Epithelial cell of prostate (primary cell): Measurements from ENCODE around the gene ZNF878.

ENCODE experiments used
- DNase-seq: peaks from one replicate; pipeline ENCODE4 v3.0.0-alpha.2; 2011; ENCODE audit warnings: low read depth, low spot score
- H3K27ac ChIP-seq: fragments of 450-650 bp; 2 replicates; pipeline ENCODE4 v1.5.1; 2017; ENCODE audit warnings: mild to moderate bottlenecking

ZNF878 gene

DNA sequence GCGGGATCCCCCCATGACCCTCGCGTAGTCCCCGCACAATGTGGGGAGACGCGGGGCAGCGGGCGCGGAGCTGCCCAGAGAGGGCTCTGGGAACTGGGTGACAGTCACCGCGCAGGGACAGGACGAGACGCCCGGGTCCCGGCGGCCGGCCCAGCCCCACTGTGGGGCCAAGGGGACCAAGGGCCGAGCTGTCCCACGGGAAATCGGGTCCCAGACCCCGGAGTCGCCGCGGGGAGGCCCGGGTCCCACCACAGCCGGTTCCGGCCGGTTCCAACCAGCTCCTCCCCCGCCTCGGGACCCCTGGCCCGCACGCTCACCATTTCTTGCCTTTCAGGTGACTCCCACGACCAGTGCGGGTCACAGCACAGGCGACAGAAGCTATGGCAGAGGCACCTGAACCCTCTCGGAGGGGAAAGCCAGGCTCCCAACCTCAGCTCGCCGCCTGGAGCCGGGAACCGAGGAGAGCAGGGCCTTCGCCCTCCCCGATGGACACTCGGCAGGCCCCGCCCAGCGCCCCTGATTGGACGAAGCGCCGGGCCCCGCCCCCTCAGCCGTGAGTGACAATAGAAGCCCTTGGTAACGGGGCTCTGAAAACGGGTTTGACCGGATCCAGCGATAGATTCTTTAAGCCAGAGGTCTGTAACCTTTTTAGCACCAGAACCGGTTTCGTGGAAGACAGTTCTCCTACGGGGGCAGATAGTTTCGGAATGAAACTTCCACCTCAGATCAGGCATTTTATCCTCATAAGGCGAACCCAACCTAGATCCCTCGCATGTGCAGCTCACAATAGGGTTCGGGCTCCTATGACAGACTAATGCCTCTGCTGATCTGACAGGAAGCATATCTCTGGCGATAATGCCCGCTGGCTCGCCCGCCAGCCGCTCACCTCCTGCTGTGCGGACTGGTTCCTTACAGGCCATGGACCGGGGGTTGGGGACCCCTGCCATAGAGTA is 17.3 kb downstream of the ZNF878 start, which contains the start of gene ZNF433:
ZNF433 (minus strand) TSS at position 460 of the 953 bp plus-strand sequence; CDS start at position 320, 140 bp downstream.
- peak; percentile 50 for DNase-seq
- peak within 1 kb of the TSS; percentile 29 for H3K27ac ChIP-seq

DNA sequence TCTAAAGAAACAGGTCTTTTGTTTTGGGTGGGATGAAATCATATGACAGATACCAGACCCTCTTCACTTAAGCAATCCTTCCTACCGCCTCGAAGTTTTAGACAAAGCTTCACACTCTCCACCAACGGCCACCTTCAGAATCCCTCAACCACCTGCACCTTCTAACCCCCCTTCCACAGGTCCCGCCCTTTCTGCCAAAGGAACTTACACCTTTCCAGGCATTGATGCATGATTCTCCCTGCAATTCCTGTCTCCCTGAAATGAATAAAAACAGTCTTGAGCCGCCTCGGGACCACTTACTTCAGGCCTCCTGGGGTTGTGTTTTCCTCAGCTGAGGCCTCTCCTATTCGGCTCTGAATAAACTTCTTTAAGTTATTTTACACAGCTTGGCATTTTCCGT is 18.1 kb downstream of the ZNF878 start:
- DNase-seq = no peak
- no peak overlapping the region for H3K27ac ChIP-seq

DNA sequence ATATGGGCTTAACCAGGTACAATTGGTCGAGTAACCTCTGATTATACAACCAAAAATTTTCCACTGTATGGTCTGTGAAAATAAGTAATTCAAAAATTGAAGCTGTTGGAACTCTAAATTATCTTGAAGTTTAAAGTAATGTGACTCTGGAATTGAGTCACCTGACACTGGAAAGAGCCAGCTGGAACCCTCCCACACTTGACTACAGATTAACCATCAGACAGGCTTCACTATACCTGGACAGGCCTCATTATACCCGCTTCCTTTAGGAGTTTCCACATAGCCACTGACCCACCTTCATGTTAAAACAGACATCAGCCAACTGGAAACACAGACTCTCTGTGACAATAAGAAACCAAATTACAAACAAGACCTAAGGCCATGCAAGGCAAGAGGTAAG is 18.6 kb downstream of the ZNF878 start:
- DNase-seq = no peak
- H3K27ac ChIP-seq = no peak overlapping the region

DNA sequence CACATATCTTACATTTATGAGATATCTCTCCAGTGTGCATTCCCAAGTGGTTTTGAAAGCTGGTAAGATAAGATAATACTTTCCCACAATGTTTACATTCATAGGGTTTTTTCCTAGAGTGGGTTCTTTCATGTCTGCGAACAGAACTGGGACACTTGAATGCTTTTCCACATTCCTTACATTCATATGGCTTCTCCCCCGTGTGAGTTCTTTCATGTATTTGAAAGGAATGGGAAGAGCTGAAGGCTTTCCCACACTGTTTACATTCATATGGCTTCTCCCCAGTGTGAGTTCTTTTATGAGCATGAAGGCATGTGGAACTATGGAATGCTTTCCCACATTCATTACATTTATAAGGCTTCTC is 37.0 kb downstream of the ZNF878 start:
- no peak overlapping the region for H3K27ac ChIP-seq
- DNase-seq = no peak

DNA sequence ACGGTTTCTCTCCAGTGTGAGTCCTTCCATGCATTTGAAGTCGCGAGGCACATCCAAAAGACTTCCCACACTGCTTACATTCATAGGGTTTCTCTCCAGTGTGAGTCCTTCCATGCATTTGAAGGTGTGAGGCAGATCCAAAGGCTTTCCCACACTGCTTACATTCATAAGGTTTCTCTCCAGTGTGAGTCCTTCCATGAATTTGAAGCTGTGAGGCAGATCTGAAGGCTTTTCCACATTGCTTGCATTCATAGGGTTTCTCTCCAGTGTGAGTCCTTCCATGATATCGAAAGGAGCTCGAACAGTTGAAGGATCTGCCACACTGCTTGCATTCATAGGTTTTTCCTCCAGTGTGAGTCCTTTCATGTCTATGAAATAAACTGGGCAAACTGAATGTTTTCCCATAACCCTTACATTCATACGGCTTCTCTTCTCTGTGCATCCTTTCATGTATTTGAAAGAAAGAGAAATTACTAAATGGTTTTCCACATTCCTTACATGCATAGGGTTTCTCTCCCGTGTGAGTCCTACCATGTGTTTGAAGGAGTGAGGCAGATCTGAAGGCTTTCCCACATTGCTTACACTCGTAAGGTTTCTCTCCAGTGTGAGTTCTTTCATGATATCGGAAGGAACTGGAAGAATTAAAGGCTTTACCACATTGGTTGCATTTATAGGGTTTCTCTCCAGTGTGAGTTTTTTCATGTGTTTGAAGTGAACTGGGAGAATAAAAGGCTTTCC is 37.6 kb downstream of the ZNF878 start:
- no peak for DNase-seq
- no peak overlapping the region for H3K27ac ChIP-seq

DNA sequence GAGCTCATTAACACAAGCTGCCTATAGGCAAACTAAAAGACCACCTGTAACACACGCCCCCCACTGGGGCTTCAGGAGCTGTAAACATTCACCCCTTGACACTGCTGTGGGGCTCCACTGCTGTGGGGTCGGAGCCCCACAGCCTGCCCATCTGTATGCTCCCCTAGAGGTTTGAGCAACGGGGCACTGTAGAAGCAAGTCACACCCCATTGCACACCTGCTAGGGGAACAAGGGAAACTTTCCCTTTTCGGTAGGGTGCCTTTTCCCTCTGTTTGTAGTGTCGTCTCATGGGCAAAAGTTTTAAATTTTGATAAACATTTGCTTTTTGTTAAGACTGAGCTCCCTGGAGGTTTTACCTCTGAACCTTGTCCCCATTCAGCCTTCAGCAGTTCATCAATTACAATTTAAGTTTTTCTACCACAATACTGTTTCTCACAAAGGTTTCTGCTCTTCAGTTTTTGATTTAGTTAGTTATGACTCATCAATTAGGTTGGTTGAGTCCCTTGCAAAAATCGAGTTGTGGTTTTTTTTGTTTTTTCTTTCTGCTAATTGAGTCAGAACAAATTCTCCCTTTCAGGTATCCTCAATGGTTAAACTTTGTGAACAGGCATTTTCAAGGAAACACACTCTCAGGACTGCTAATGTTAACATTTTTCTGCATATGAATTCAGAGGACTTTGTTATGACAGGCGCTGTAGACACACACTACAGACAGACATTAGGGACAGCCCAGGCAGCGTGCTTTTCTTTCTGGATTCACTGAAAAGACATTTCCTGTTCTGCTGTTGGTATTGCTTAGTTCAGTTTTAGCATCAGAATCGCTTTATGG is 52.4 kb downstream of the ZNF878 start:
- no peak overlapping the region for H3K27ac ChIP-seq
- no peak for DNase-seq

DNA sequence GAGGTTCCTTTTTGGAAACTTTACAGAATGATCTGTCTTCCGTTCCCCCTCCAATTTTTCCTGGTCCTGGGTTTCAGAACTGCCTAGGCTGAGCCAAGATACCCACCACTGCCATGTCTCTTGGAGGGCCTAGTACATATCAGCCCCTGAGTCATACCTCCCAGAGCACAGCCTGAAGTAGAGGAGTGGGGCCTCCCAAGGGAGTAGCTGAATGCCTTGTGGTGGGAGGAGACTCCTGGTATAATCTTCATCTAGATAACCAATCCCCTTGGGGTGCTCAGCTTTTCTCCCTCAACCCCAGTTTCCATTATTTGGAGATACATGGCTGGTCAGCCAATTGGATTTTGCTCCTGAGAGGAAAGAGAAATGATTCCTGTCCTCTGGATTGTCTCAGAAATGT is 57.6 kb downstream of the ZNF878 start:
- DNase-seq = no peak
- no peak overlapping the region for H3K27ac ChIP-seq
